HepG2 (cell line): ENCODE results near the gene LGALS3. TPM values are rescaled to one million over a fixed set of nuclear protein-coding genes. Genes with fewer than 3 reads are reported as not detected.

Source experiments
- ATRX ChIP-seq: sonication (generic); formaldehyde crosslinking; IDR thresholded peaks from 2 replicates; pipeline ENCODE4 v1.4.0; 2020; ENCODE audit warnings: missing genetic modification reagents, borderline replicate concordance
- EP300 ChIP-seq, 3 experiments: sonication (generic) in 1 of 3; formaldehyde crosslinking in 1 of 3; IDR thresholded peaks; 2 replicates each; pipeline versions ENCODE4 v1.5.1 to v1.6.1; 2011 to 2020; ENCODE audit warnings: low read depth in 2 of 3, low read length in 2 of 3, borderline replicate concordance in 1 of 3, improper control_type of control experiment in 1 of 3, mild to moderate bottlenecking in 1 of 3, missing genetic modification reagents in 1 of 3, moderate library complexity in 1 of 3
- ETV6 ChIP-seq: sonication (generic); formaldehyde crosslinking; conservative IDR thresholded peaks from 2 replicates; pipeline ENCODE4 v1.4.0; 2020; ENCODE audit warnings: missing genetic modification reagents
- GATAD2A ChIP-seq: IDR thresholded peaks from 2 replicates; pipeline ENCODE4 v1.6.1; 2016
- GPBP1L1 ChIP-seq: sonication (generic); formaldehyde crosslinking; IDR thresholded peaks from 2 replicates; pipeline ENCODE4 v1.5.0; 2020; ENCODE audit warnings: mild to moderate bottlenecking, missing genetic modification reagents
- HNRNPL ChIP-seq: fragments of 200-400 bp; formaldehyde crosslinking; IDR thresholded peaks from 2 replicates; pipeline ENCODE4 v1.6.1; 2017; ENCODE audit warnings: mild to moderate bottlenecking, low read depth, low read length
- HOXD1 ChIP-seq: sonication (generic); formaldehyde crosslinking; IDR thresholded peaks from 2 replicates; pipeline ENCODE4 v1.5.0; 2020; ENCODE audit warnings: missing genetic modification reagents
- MBNL3 ChIP-seq: fragments of 250-450 bp; sonication (Bioruptor Pico); conservative IDR thresholded peaks from 2 replicates; pipeline ENCODE4 v1.8.0; 2022; ENCODE audit warnings: mild to moderate bottlenecking, inconsistent platforms
- NR1H2 ChIP-seq: sonication (generic); formaldehyde crosslinking; IDR thresholded peaks from 2 replicates; pipeline ENCODE4 v1.8.1; 2022; ENCODE audit warnings: low read depth, missing genetic modification reagents, borderline replicate concordance
- PHF20 ChIP-seq: sonication (generic); formaldehyde crosslinking; IDR thresholded peaks from 2 replicates; pipeline ENCODE4 v1.5.0; 2020; ENCODE audit warnings: mild to moderate bottlenecking, missing genetic modification reagents
- PHF21A ChIP-seq: sonication (generic); formaldehyde crosslinking; IDR thresholded peaks from 2 replicates; pipeline ENCODE4 v1.5.0; 2020; ENCODE audit warnings: mild to moderate bottlenecking, missing genetic modification reagents
- RELA ChIP-seq: sonication (generic); formaldehyde crosslinking; IDR thresholded peaks from 2 replicates; pipeline ENCODE4 v1.4.0; 2020; ENCODE audit warnings: missing genetic modification reagents
- SATB2 ChIP-seq: sonication (generic); formaldehyde crosslinking; IDR thresholded peaks from 2 replicates; pipeline ENCODE4 v1.5.0; 2020; ENCODE audit warnings: missing genetic modification reagents
- SMAD1 ChIP-seq: sonication (generic); formaldehyde crosslinking; IDR thresholded peaks from 2 replicates; pipeline ENCODE4 v1.4.0; 2020; ENCODE audit warnings: missing genetic modification reagents, low read depth, mild to moderate bottlenecking, borderline replicate concordance
- ZBTB4 ChIP-seq: sonication (generic); formaldehyde crosslinking; IDR thresholded peaks from 2 replicates; pipeline ENCODE4 v1.4.0; 2020; ENCODE audit warnings: missing genetic modification reagents, mild to moderate bottlenecking, borderline replicate concordance
- ZKSCAN5 ChIP-seq: sonication (generic); formaldehyde crosslinking; IDR thresholded peaks from 2 replicates; pipeline ENCODE4 v1.5.1; 2020; ENCODE audit warnings: mild to moderate bottlenecking, missing genetic modification reagents
- ZMAT5 ChIP-seq: sonication (generic); formaldehyde crosslinking; IDR thresholded peaks from 2 replicates; pipeline ENCODE4 v1.5.0; 2020; ENCODE audit warnings: mild to moderate bottlenecking, low read depth, missing genetic modification reagents, borderline replicate concordance
- ZNF224 ChIP-seq: sonication (generic); formaldehyde crosslinking; IDR thresholded peaks from 2 replicates; pipeline ENCODE4 v1.5.0; 2020; ENCODE audit warnings: mild to moderate bottlenecking, missing genetic modification reagents
- ZNF264 ChIP-seq: sonication (generic); formaldehyde crosslinking; IDR thresholded peaks from 2 replicates; pipeline ENCODE4 v1.4.0; 2020; ENCODE audit warnings: missing genetic modification reagents
- ZNF552 ChIP-seq: sonication (generic); formaldehyde crosslinking; IDR thresholded peaks from 2 replicates; pipeline ENCODE4 v1.9.0; 2022; ENCODE audit warnings: missing genetic modification reagents, mild to moderate bottlenecking, borderline replicate concordance
- ZNF589 ChIP-seq: sonication (generic); formaldehyde crosslinking; conservative IDR thresholded peaks from 2 replicates; pipeline ENCODE4 v1.8.0; 2022; ENCODE audit warnings: mild to moderate bottlenecking, moderate library complexity, missing genetic modification reagents
- ZNF639 ChIP-seq: conservative IDR thresholded peaks from 2 replicates; pipeline ENCODE4 v1.6.1; 2018; ENCODE audit warnings: missing genetic modification reagents
- ZNF788 ChIP-seq: sonication (generic); formaldehyde crosslinking; IDR thresholded peaks from 2 replicates; pipeline ENCODE4 v1.5.0; 2020; ENCODE audit warnings: mild to moderate bottlenecking, missing genetic modification reagents, borderline replicate concordance
- polyA plus RNA-seq, 8 experiments: library from polyadenylated mRNA; depleted of rRNA in 3 of 8; stranded (reverse) in 7 of 8; unstranded in 1 of 8; fragments of >200 nt; fragmentation: Illumina TruSeq in 4 of 8; extraction: Trizol in 4 of 8; gene quantifications; 2 replicates each; pipeline versions ENCODE4 v1.2.1 to v1.2.3, GENCODE V29; 2011 to 2016; ENCODE audit warnings: low read depth in 4 of 8, missing spikeins in 1 of 8, mixed read lengths in 1 of 8; ENCODE audit not compliant: insufficient read depth in 1 of 8
- total RNA-seq, 5 experiments: library from RNA; depleted of rRNA; stranded (reverse); fragments of >200 nt; fragmentation: Illumina TruSeq; extraction: Trizol; gene quantifications; 2 replicates each; pipeline ENCODE4 v1.2.3, GENCODE V29; 2016; ENCODE audit warnings: low read depth in 1 of 5

The LGALS3 gene
- total and polyA plus RNA-seq, 2 of the 13 experiments (the other 11 are each of a cell fraction or from before 2014, with no cell fraction given): 5.0 to 97.4 TPM

GRCh38 chr14:55191203-55192053 lies 62.4 kb downstream of the LGALS3 start, which contains the start of gene DLGAP5 (continued):
- 0 out of 2 replicates have a peak, but pooled peaks have one; percentile 19 for TF ChIP-seq NR1H2
- TF ChIP-seq RELA (CRISPR knock-in tag): no peak
- TF ChIP-seq ZNF788 (CRISPR knock-in tag): peak; percentile 49; the same call in 1 of the 2 replicates
- peak; percentile 54; the same call in 1 of the 2 replicates for TF ChIP-seq PHF20 (CRISPR knock-in tag)
- TF ChIP-seq GPBP1L1 (CRISPR knock-in tag): no peak
- TF ChIP-seq ZNF224: peak; percentile 56; the same call in 1 of the 2 replicates
- no peak for TF ChIP-seq MBNL3 (CRISPR knock-in tag)
- no peak for TF ChIP-seq SATB2 (CRISPR knock-in tag)
- no peak for TF ChIP-seq HNRNPL
- peak; percentile 50; the same call in 1 of the 2 replicates for TF ChIP-seq PHF21A (CRISPR knock-in tag)
- TF ChIP-seq ZKSCAN5: no peak
- TF ChIP-seq GATAD2A (CRISPR knock-in tag): no peak
- TF ChIP-seq ZNF264 (CRISPR knock-in tag): no peak
- peak; percentile 20; the same call in 1 of the 2 replicates for TF ChIP-seq ZBTB4 (CRISPR knock-in tag)
- no peak for TF ChIP-seq HOXD1 (CRISPR knock-in tag)
- TF ChIP-seq ZNF552: no peak
- TF ChIP-seq ZNF589 (CRISPR knock-in tag): peak; percentile 95; the same call in 1 of the 2 replicates
- no peak for TF ChIP-seq ZMAT5
- TF ChIP-seq ATRX (CRISPR knock-in tag): no peak
- no peak for TF ChIP-seq ETV6
- TF ChIP-seq ZNF639 (CRISPR knock-in tag): no peak
- TF ChIP-seq SMAD1 (CRISPR knock-in tag): peak; percentile 56; the same call in 1 of the 2 replicates
- TF ChIP-seq EP300 (IDR thresholded peaks at IDR 0.05; ENCODE audit: low read depth in 2 of 2, low read length in 2 of 2): 0 out of 4 replicates have a peak, but pooled peaks of 1 of the 2 experiments have one; percentile 17
- TF ChIP-seq EP300 (CRISPR knock-in tag; IDR thresholded peaks at IDR 0.05; ENCODE audit: borderline replicate concordance): no peak
